HG03135 (cell line): ENCODE measurements around the gene GAST.
A peak's percentile ranks its signal among the peaks of the same experiment; 100 is the strongest.
"Not testable (repeated sequence)": the region's sequence is repeated elsewhere in the genome, so short reads cannot be mapped to it uniquely, and the experiment has no call there.

Experiments used
- ATAC-seq: cut with Tn5 transposase; IDR thresholded peaks from one replicate; pipeline ENCODE4 v1.9.1; 2021; ENCODE audit warnings: mild to moderate bottlenecking, moderate library complexity; ENCODE audit not compliant: unreplicated experiment

GAST gene, protein sequence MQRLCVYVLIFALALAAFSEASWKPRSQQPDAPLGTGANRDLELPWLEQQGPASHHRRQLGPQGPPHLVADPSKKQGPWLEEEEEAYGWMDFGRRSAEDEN

GRCh38 chr17:41711669-41712400, at the start of gene GAST:
GAST (plus strand) TSS chr17:41712331; CDS start chr17:41715437, 3,106 bp downstream.
- ATAC-seq = no peak

- ATAC-seq = no peak
These were observed 48.5 kb upstream of the GAST start for GRCh38 chr17:41663451-41664171.

- no peak for ATAC-seq
These were observed 48.0 kb upstream of the GAST start for GRCh38 chr17:41664172-41664457.

- ATAC-seq = no peak
These were observed 47.3 kb upstream of the GAST start for GRCh38 chr17:41664587-41665565.

- peak; percentile 57 for ATAC-seq
These were observed 46.4 kb upstream of the GAST start for GRCh38 chr17:41665566-41666236.

- ATAC-seq = peak; percentile 37
These were observed 45.9 kb upstream of the GAST start for GRCh38 chr17:41666237-41666641.

GRCh38 chr17:41666708-41667279, 45.3 kb upstream of the GAST start:
- peak; percentile 50 for ATAC-seq

DNA sequence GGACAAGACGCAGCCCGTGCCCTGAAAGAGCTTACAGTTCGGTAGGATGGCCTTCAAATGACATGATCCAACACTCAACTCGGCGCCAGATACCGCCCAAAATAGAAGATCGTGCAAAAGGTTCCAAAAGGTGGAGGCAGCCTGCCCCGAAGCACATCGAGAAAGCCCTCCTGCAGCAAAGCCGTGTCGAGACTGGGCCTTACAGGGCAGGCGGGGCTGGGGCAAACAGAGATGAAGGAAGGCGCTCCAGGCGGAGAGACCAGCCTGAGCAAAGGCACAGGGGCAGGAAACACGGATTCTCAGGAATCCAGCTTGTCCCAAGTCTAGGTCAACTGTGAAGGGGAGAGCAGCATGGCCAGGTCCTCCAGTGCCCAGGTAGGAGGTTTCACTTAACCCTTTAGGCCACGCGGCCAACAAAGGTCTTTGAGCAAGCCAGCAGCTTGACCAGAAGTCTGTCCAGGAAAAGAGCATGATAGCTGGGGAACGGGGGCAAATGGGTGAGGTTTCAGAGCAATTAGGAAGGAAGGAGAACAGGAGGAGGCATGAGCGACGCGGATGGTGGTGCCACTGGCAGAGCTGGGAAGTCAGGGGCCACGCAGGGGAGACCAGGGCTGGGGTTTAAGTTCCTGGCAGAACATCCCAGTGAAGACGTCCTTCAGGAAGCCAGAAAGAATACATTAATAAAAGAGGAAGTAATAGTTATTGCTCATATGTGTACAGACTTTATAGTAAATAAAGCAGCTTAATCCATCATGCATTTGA, 44.7 kb upstream of the GAST start:
- ATAC-seq = no peak

DNA sequence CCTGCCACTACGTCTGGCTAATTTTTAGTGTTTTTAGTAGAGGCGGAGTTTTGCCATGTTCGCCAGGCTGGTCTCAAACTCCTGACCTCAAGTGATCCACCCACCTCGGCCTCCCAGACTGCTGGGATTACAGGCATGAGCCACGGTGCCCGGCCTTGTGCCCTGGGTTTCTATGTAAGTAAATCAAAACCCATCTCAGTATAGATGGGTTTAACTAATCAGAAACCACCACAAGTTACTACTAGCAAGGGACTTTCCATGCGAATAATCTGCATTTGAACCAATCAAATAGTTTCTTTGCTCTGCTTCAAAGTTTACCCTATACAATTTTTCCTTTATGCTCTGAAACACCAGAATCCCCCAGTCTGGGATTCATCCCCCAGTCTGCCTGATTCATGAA, 40.0 kb upstream of the GAST start:
- ATAC-seq = no peak

GRCh38 chr17:41675157-41676057, 36.7 kb upstream of the GAST start:
- not testable (repeated sequence) for ATAC-seq

DNA sequence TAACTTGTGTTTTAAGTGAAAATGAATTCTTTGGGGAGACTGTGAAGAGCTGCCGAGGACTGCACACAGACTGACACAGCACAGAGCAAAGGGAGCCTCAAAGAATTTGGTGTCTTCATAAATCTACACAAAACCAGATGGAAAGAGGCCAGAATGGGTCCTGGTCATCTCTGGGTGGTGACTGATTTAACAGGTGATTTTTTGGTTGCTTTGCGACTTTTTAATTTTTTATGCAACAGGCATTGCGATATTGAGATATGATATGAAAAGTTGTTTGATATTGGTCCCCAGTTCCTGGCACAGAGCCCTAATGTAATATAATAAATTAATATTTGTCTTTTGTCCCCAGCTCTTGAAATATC, 36.1 kb upstream of the GAST start:
- no peak for ATAC-seq

GRCh38 chr17:41678411-41678906, 33.7 kb upstream of the GAST start:
- ATAC-seq = peak; percentile 17

DNA sequence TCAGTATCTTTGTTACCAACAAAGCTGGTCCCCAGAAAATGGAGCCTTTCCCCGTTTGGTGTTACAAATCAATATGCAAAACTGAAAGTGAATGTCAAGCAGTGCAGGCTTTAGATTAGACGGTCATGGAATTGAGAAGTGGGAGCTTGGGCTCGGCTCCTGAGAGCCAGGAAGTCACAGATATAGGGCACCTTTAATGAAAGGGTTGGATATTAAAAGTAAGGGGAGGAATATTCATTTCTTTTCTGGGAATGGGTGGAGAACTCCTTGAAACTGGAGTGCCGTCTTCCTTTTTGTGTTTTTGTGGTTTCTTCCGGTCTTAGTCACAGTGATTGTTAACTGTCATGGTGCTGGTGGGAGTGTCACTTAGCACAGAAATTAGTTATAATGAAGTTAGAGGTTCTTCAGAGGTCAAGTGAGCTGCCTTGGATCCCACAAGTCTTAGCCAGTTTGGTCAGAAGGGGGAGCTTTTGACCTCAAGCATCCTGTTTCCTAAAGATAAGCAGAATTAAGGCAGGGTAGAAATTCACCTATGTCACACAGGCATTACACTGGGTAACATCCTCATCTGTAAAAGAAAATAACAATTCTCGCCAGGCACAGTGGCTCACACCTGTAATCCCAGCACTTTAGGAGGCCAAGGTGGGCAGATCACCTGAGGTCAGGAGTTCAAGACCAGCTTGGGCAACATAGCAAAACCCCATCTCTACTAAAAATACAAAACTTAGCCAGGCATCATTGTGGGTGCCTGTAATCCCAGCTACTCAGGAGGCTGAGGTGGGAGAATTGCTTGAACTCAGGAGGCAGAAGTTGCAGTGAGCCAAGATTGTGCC, 33.0 kb upstream of the GAST start:
- ATAC-seq = peak; percentile 59

GRCh38 chr17:41679740-41680425, 32.2 kb upstream of the GAST start:
- no peak for ATAC-seq

DNA sequence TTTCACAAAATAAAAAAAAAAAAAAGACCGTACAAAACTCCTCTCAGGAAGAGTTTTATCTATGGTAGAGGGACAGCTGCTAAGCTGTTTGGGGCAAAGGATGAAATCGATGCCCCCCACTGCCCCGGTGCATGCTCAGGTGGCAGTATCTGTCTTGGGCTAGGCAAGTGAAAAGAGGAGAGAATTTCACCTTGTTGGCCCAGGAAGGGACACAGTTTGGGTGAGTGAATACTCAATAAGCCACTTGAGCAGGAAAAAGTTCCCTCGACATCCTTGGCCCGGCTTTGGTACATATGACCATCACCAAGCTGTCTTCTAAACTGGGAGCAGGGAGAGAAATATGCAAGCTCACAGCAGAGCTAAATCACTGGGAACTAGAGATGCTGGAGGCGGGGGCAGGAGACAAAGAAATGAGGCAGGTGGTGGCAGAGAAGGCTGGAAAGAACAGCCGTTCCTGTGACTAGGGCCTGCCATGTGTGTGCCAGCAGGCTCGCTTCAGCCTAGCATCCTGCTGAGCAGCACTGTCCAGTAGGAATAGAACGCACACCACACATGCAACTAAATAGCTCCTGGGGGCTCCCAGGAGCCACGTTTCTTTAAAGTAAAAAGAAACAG, 31.6 kb upstream of the GAST start:
- ATAC-seq = no peak

- no peak for ATAC-seq
These were observed 30.4 kb upstream of the GAST start for GRCh38 chr17:41681776-41682175.

DNA sequence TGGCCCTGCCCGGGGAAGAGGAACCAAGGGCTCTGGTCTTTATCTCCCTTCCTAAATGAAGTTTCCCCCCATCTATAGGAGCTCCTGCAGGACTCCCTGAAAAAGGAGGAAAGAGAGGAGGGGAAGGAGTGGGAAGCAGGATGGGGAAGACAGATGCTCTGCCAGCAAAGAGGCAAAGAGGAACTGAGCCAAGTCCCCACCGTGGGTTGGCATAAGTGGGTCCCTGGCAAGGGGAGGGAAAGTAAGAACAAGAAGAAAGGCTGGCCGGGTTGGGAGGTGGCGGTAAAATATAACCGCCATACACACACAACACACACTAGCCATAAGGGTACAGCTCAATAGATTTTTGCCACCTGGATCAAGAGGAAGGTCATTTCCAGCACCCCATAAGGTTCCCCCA, 29.5 kb upstream of the GAST start:
- no peak for ATAC-seq
